ENCODE data around the gene WEE2. TPM values are rescaled to one million over a fixed set of nuclear protein-coding genes. Genes with fewer than 3 reads are reported as not detected.

The WEE2 gene
- total and polyA plus RNA-seq, 9 of the 15 experiments (the other 6 are each of a cell fraction or from before 2014, with no cell fraction given), result not detected

DNA sequence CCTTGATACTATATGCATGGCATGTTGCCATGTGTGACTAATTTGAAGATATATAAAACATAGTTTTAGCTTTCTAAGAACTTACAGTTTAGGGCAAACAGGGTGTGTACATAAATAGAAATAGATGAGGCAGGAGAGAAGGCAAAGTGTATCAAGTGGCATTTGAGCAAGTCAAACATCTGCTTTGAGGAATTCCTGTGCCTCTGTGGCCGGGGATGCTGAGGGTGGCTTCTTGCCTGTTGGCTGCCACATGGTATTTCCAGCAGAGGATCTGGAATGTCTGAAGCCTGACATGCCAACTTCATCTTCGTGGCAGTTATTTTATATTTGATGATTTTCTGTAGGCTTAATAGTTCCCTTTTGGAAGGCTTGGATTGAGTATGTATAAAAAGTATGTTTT is 36.0 kb downstream of the WEE2 start (continued):
- TF ChIP-seq, protein P1, sequence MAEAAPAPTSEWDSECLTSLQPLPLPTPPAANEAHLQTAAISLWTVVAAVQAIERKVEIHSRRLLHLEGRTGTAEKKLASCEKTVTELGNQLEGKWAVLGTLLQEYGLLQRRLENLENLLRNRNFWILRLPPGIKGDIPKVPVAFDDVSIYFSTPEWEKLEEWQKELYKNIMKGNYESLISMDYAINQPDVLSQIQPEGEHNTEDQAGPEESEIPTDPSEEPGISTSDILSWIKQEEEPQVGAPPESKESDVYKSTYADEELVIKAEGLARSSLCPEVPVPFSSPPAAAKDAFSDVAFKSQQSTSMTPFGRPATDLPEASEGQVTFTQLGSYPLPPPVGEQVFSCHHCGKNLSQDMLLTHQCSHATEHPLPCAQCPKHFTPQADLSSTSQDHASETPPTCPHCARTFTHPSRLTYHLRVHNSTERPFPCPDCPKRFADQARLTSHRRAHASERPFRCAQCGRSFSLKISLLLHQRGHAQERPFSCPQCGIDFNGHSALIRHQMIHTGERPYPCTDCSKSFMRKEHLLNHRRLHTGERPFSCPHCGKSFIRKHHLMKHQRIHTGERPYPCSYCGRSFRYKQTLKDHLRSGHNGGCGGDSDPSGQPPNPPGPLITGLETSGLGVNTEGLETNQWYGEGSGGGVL (CRISPR knock-in tag; IDR thresholded peaks at IDR 0.05), result no peak
- TF ChIP-seq ZNF174 (CRISPR knock-in tag; IDR thresholded peaks at IDR 0.05), result no peak
- no peak for TF ChIP-seq CEBPB (tag; IDR thresholded peaks at IDR 0.05)

DNA sequence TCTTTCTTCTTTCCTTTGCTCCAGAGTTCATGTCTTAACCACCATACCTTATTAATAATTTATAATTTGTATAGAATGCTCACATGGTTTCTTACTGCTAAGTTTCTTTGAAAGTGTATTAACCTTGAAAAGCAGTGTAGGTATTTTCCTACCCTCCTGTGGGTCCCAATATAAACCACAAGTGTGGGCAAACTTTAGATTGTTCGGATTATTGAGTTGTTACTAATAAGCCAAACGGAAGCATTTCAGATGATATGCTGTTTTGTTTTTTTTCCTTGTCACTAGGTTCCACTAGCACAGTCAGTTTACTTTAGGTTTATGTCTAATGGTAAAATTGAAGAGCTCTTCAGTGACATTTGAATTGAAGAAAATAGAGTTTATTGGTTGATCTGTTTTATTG is 40.2 kb downstream of the WEE2 start:
- Histone ChIP-seq H3K27me3 (ENCODE audit: control insufficient read depth in 2 of 2, insufficient read depth in 2 of 2, low read length in 2 of 2) (no peaks in the 10 kb centered on the region), H3K79me2 (ENCODE audit: control insufficient read depth, insufficient read depth, low read length) (no peaks in the 10 kb centered on the region; the same call in 2 of the 3 replicates), H3K9me3 (replicated peaks; ENCODE audit: control insufficient read depth, insufficient read depth, low read depth, low read length) (peaks cover 32% of the 10 kb centered on the region), H3K27ac (ENCODE audit: extremely low read depth, low read depth, low read length) (no peak overlapping the region), H3K36me3 (ENCODE audit: control insufficient read depth, insufficient read depth, low read length) (peaks cover 99% of the 10 kb centered on the region), H2AFZ (ENCODE audit: low read depth, low read length) (no peak overlapping the region), H3K4me3 (no peak overlapping the region), H3K9me1 (ENCODE audit: control insufficient read depth, insufficient read depth, low read length) (no peaks in the 10 kb centered on the region), H3K9ac (ENCODE audit: insufficient read depth in 1 of 2, low read depth in 2 of 2, low read length in 2 of 2) (no peak overlapping the region), H3K4me2 (ENCODE audit: insufficient read depth, low read length) (no peak overlapping the region), H3K4me1 (replicated peaks in 1 of 2; ENCODE audit: control insufficient read depth in 2 of 2, insufficient read depth in 2 of 2, low read length in 2 of 2) (no peaks in the 10 kb centered on the region), H4K20me1 (replicated peaks; ENCODE audit: control insufficient read depth, insufficient read depth, low read length) (no peaks in the 10 kb centered on the region)
- TF ChIP-seq MYBL2 (IDR thresholded peaks at IDR 0.05; ENCODE audit: low read depth) (no peak), MYBL2 (CRISPR knock-in tag; IDR thresholded peaks at IDR 0.05; ENCODE audit: borderline replicate concordance) (no peak), CBX1 (IDR thresholded peaks at IDR 0.05; ENCODE audit: low read depth) (no peak)
- FAIRE-seq (no peak), ATAC-seq (no peak), DNase-seq (ENCODE audit: extremely low read depth in 1 of 4, low spot score in 3 of 4) (no peak)
- ChIA-PET CTCF (ENCODE audit: low intra/inter-chr PET ratio) (no interaction called here), POLR2A (no interaction called here)
- no TSS peak for BruUV-seq (replicated peaks)
- 100% methylated on average over 2 of the region's 2 CpGs for WGBS (ENCODE audit: insufficient coverage, low coverage, missing lambda C conversion rate)
- intact Hi-C loops (cut with micrococcal nuclease) (no loop called here), in situ Hi-C loops (cut with MboI) (no loop called here)

All from K562 (cell line).